Caco-2 (cell line): ENCODE measurements around the gene EIF1AD. TPM values are rescaled to one million over a fixed set of nuclear protein-coding genes. Genes with fewer than 3 reads are reported as not detected.

Experiments
- BruUV-seq: library from RNA; stranded (reverse); fragments of 400-500 nt; replicated peaks from 2 replicates; lab custom pipeline; 2021; lab: Mats Ljungman, UMichigan
- CTCF ChIA-PET: fragments of 300-600 bp; sonication (Branson Sonifier 250); formaldehyde crosslinking; loops from one replicate; lab custom pipeline; 2022; ENCODE audit warnings: antibody characterized with exemption; lab: Charles Lee
- POLR2A ChIA-PET: fragments of 300-600 bp; sonication (Branson Sonifier 250); formaldehyde crosslinking; loops from one replicate; lab custom pipeline; 2022; ENCODE audit warnings: antibody characterized with exemption; lab: Charles Lee
- DNase-seq, 2 experiments: peaks; one replicate each; pipeline versions ENCODE4 v3.0.0 to v3.0.0-alpha.2; 2020 to 2022
- H3K27me3 ChIP-seq: replicated peaks from 2 replicates; pipeline ENCODE4 v1.6.0; 2011; ENCODE audit warnings: low read length; ENCODE audit not compliant: control insufficient read depth, insufficient read depth
- H3K36me3 ChIP-seq: 2 replicates; pipeline ENCODE4 v1.5.1; 2011; ENCODE audit warnings: low read length; ENCODE audit not compliant: control insufficient read depth, insufficient read depth
- H3K4me1 ChIP-seq: fragments of 250-450 bp; sonication (Bioruptor Pico); 2 replicates; pipeline ENCODE4 v1.5.1; 2020; ENCODE audit warnings: mild to moderate bottlenecking
- H3K4me3 ChIP-seq: 2 replicates; pipeline ENCODE4 v1.5.1; 2011; ENCODE audit warnings: low read depth, mild to moderate bottlenecking, control low read depth, low read length
- H3K9me3 ChIP-seq: fragments of 250-450 bp; sonication (Bioruptor Pico); 2 replicates; pipeline ENCODE4 v1.5.1; 2020; ENCODE audit warnings: mild to moderate bottlenecking, moderate library complexity
- H3K27ac Mint-ChIP-seq: one replicate; pipeline ENCODE4 v1.8.0; 2022; ENCODE audit warnings: mixed read lengths; ENCODE audit not compliant: unreplicated experiment
- H3K27me3 Mint-ChIP-seq: one replicate; pipeline ENCODE4 v1.8.0; 2022; ENCODE audit warnings: mixed read lengths; ENCODE audit not compliant: insufficient read depth, unreplicated experiment
- H3K36me3 Mint-ChIP-seq: one replicate; pipeline ENCODE4 v1.8.0; 2022; ENCODE audit warnings: mild to moderate bottlenecking, mixed read lengths; ENCODE audit not compliant: insufficient read depth, unreplicated experiment
- H3K4me1 Mint-ChIP-seq: one replicate; pipeline ENCODE4 v1.8.0; 2022; ENCODE audit warnings: low read depth, mixed read lengths; ENCODE audit not compliant: unreplicated experiment
- H3K4me3 Mint-ChIP-seq: one replicate; pipeline ENCODE4 v1.8.0; 2022; ENCODE audit warnings: mild to moderate bottlenecking, moderate library complexity, mixed read lengths; ENCODE audit not compliant: unreplicated experiment
- H3K9me3 Mint-ChIP-seq: one replicate; pipeline ENCODE4 v1.8.0; 2022; ENCODE audit warnings: mixed read lengths; ENCODE audit not compliant: unreplicated experiment
- CTCF ChIP-seq, 2 experiments: fragments of 200-600 bp in 1 of 2; IDR thresholded peaks; 1 replicate in 1 of 2; 2 replicates in 1 of 2; pipeline versions ENCODE4 v1.5.1 to v1.8.0; 2011 to 2022; ENCODE audit warnings: antibody characterized with exemption in 1 of 2, control low read depth in 1 of 2, inconsistent platforms in 1 of 2, low read depth in 1 of 2, low read length in 1 of 2, mild to moderate bottlenecking in 1 of 2, moderate library complexity in 1 of 2; ENCODE audit not compliant: insufficient read depth in 1 of 2, severe bottlenecking in 1 of 2, unreplicated experiment in 1 of 2
- intact Hi-C: fragments of 100-400 bp; cut with micrococcal nuclease; formaldehyde crosslinking; loops from one replicate; pipeline ENCODE4 v1.10.0; 2022; ENCODE audit not compliant: unreplicated experiment
- total RNA-seq: library from RNA; stranded (reverse); gene quantifications from 2 replicates; pipeline ENCODE4 v1.2.3, GENCODE V29; 2022

EIF1AD gene
- total RNA-seq, 1 experiment from 2014 or later: 55.3 TPM

- peak; percentile 91 to 93 for DNase-seq
- Mint-ChIP-seq H3K4me3 (no peak overlapping the region), H3K27me3 (no peaks in the 10 kb centered on the region), H3K36me3 (peaks cover 27% of the 10 kb centered on the region), H3K27ac (no peak overlapping the region), H3K4me1 (no peaks in the 10 kb centered on the region), H3K9me3 (no peaks in the 10 kb centered on the region)
- peaks cover 2% of the 10 kb centered on the region for H3K36me3 ChIP-seq
- POLR2A ChIA-PET: interaction anchor here (0.5 kb wide), 1 partner anchor 101 kb away, joined by 10 read pairs; the partner anchor contains the start of gene FIBP
- CTCF ChIA-PET: interaction anchor here (0.5 to 2.6 kb wide), 13 partner anchors 23 to 282 kb away, joined by 3 to 26 read pairs (median 5); partner anchors contain the start of genes CCDC85B, CST6, FIBP and MUS81
- no peaks in the 10 kb centered on the region for H3K4me1 ChIP-seq
- intact Hi-C loops: loop anchor here (1.0 to 5.0 kb wide), 6 partner anchors 33 to 283 kb away; partner anchors contain the start of gene FIBP
- H3K9me3 ChIP-seq: no peaks in the 10 kb centered on the region
- BruUV-seq: no TSS peak
- no peaks in the 10 kb centered on the region for H3K27me3 ChIP-seq
- TF ChIP-seq CTCF (IDR thresholded peaks at IDR 0.05; ENCODE audit: insufficient read depth in 1 of 2, low read depth in 1 of 2, low read length in 1 of 2, severe bottlenecking in 1 of 2, unreplicated experiment in 1 of 2): peak; percentile 94 to 97
- no peak overlapping the region for H3K4me3 ChIP-seq
These were observed 13.0 kb downstream of the EIF1AD start for GRCh38 chr11:65988791-65989592.

GRCh38 chr11:65987336-65987735 is 14.6 kb downstream of the EIF1AD start:
- H3K27me3 Mint-ChIP-seq: no peaks in the 10 kb centered on the region
- ChIA-PET CTCF (interaction anchor here (1.0 kb wide), 1 partner anchor 97 kb away, joined by 4 read pairs; the partner anchor contains the start of gene CCDC85B), POLR2A (interaction anchor here (0.5 to 0.8 kb wide), 2 partner anchors 17 to 276 kb away, joined by 8 read pairs; no protein-coding TSS in a partner anchor)
- no peak for DNase-seq
- Histone ChIP-seq H3K9me3 (no peaks in the 10 kb centered on the region), H3K4me3 (no peak overlapping the region), H3K4me1 (no peaks in the 10 kb centered on the region), H3K27me3 (no peaks in the 10 kb centered on the region), H3K36me3 (peaks cover 2% of the 10 kb centered on the region)
- intact Hi-C loops: loop anchor here (5.0 kb wide), 2 partner anchors 75 to 160 kb away; no protein-coding TSS in a partner anchor
- peaks cover 23% of the 10 kb centered on the region for H3K36me3 Mint-ChIP-seq
- no peak overlapping the region for H3K4me3 Mint-ChIP-seq
- BruUV-seq: no TSS peak
- no peaks in the 10 kb centered on the region for H3K4me1 Mint-ChIP-seq
- H3K9me3 Mint-ChIP-seq: no peaks in the 10 kb centered on the region
- H3K27ac Mint-ChIP-seq: no peak overlapping the region
- no peak for TF ChIP-seq CTCF (IDR thresholded peaks at IDR 0.05; ENCODE audit: insufficient read depth in 1 of 2, low read depth in 1 of 2, low read length in 1 of 2, severe bottlenecking in 1 of 2, unreplicated experiment in 1 of 2)

DNA sequence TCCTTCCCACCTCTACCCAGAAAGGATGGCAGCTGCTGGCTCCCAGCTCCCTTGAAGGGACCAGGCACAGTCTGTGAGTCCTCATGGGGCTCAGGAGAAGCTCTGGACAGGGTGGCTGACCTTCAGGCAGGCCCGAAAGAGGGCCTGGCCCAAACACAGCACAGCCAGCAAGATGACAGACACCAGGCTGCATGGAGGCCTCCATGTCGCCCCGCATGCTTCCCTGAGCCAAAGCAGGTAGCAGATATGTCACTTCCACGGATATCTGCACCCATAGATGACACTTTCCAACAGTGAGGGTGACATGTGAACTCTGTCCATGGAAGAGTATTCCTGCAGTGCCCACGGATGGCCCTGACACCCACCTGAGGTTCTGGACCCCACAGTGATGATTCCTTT is 18.4 kb downstream of the EIF1AD start:
- Histone ChIP-seq H3K36me3 (no peaks in the 10 kb centered on the region), H3K9me3 (no peaks in the 10 kb centered on the region), H3K4me3 (no peak overlapping the region), H3K27me3 (no peaks in the 10 kb centered on the region), H3K4me1 (no peaks in the 10 kb centered on the region)
- no TSS peak for BruUV-seq
- Mint-ChIP-seq H3K27ac (no peak overlapping the region), H3K36me3 (peaks cover 28% of the 10 kb centered on the region), H3K4me3 (no peak overlapping the region), H3K4me1 (no peaks in the 10 kb centered on the region), H3K9me3 (no peaks in the 10 kb centered on the region), H3K27me3 (no peaks in the 10 kb centered on the region)
- ChIA-PET CTCF (interaction anchor here (0.5 to 1.4 kb wide), 2 partner anchors 12 to 95 kb away, joined by 3 to 6 read pairs; partner anchors contain the start of gene FIBP), POLR2A (no interaction called here)
- intact Hi-C loops: no loop called here
- no peak for TF ChIP-seq CTCF (IDR thresholded peaks at IDR 0.05; ENCODE audit: insufficient read depth in 1 of 2, low read depth in 1 of 2, low read length in 1 of 2, severe bottlenecking in 1 of 2, unreplicated experiment in 1 of 2)
- no peak for DNase-seq
